Mesangial cell (primary cell): ENCODE measurements around the gene USP9X. TPM values are rescaled to one million over a fixed set of nuclear protein-coding genes. Genes with fewer than 3 reads are reported as not detected.

Experiments
- total RNA-seq: library from RNA; depleted of rRNA; stranded (reverse); fragments of >200 nt; gene quantifications from 2 replicates; pipeline ENCODE4 v1.2.3, GENCODE V29; 2015

The USP9X gene, protein sequence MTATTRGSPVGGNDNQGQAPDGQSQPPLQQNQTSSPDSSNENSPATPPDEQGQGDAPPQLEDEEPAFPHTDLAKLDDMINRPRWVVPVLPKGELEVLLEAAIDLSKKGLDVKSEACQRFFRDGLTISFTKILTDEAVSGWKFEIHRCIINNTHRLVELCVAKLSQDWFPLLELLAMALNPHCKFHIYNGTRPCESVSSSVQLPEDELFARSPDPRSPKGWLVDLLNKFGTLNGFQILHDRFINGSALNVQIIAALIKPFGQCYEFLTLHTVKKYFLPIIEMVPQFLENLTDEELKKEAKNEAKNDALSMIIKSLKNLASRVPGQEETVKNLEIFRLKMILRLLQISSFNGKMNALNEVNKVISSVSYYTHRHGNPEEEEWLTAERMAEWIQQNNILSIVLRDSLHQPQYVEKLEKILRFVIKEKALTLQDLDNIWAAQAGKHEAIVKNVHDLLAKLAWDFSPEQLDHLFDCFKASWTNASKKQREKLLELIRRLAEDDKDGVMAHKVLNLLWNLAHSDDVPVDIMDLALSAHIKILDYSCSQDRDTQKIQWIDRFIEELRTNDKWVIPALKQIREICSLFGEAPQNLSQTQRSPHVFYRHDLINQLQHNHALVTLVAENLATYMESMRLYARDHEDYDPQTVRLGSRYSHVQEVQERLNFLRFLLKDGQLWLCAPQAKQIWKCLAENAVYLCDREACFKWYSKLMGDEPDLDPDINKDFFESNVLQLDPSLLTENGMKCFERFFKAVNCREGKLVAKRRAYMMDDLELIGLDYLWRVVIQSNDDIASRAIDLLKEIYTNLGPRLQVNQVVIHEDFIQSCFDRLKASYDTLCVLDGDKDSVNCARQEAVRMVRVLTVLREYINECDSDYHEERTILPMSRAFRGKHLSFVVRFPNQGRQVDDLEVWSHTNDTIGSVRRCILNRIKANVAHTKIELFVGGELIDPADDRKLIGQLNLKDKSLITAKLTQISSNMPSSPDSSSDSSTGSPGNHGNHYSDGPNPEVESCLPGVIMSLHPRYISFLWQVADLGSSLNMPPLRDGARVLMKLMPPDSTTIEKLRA (N-terminal part only)
- 49.0 and 62.0 TPM in 2 replicates for total RNA-seq

DNA sequence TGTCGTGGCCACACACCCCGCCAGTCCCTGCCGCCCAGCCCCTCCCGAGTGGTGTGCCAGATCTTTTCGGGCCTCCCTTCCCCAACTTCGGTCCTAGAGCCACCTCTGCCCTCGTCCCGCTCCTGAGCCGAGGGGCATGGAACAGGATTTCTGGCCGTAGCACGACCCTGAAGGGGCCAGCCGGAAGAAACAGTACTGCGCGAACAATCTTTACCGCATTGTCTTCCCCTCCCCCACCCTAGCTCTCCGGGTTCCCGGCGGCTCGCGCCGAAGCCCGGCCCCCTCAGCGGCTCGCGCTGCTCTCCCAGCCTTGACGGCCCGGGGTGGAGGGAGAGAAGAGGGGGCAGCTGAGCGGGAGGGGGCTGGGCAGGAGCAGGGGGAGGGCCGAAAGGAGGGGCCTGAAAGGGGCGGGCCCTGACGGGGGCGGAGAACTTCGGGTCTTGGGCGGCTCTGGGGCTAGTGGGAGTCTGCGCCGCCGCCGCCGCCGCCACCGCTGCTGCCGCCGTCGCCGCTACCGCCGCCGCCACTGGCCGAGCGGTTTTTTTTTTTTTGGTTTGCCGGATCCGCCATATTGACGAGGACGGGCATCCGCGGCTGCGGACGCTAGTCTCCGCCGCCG is at the start of gene USP9X:
Gene USP9X, plus strand, starts transcription at position 553 of the 619 bp plus-strand sequence. CDS start 38,184 bp downstream, outside the sequence.

Other genes starting within 250 kb of the USP9X start
- 124 and 127 TPM in 2 replicates for gene DDX3X, start 248.7 kb downstream of the USP9X start, total RNA-seq